Neural progenitor cell (in vitro differentiated cells): Measurements from ENCODE around the gene GALNT7. TPM values are rescaled to one million over a fixed set of nuclear protein-coding genes. Genes with fewer than 3 reads are reported as not detected.

Experiments
- DNase-seq: peaks from one replicate; pipeline ENCODE4 v3.0.0-alpha.2; 2016; ENCODE audit warnings: low spot score
- H2AFZ ChIP-seq: fragments of 200-600 bp; sonication (generic); replicated peaks from 2 replicates; pipeline ENCODE4 v1.6.1; 2016; ENCODE audit warnings: antibody characterized with exemption
- H3F3A ChIP-seq: fragments of 200-600 bp; sonication (generic); 2 replicates; pipeline ENCODE4 v1.6.1; 2016; ENCODE audit warnings: antibody characterized with exemption, low read depth
- H3K27ac ChIP-seq: fragments of 200-600 bp; sonication (generic); 2 replicates; pipeline ENCODE4 v1.5.1; 2016; ENCODE audit warnings: mild to moderate bottlenecking
- H3K27me3 ChIP-seq: fragments of 200-600 bp; sonication (generic); 2 replicates; pipeline ENCODE4 v1.6.1; 2016; ENCODE audit warnings: mild to moderate bottlenecking, moderate library complexity
- H3K36me3 ChIP-seq: fragments of 200-600 bp; sonication (generic); 2 replicates; pipeline ENCODE4 v1.5.1; 2016
- H3K4me1 ChIP-seq: fragments of 200-600 bp; sonication (generic); 2 replicates; pipeline ENCODE4 v1.6.1; 2016; ENCODE audit warnings: mixed run types
- H3K4me2 ChIP-seq: fragments of 200-600 bp; sonication (generic); 2 replicates; pipeline ENCODE4 v1.6.1; 2016
- H3K4me3 ChIP-seq: fragments of 200-600 bp; sonication (generic); 2 replicates; pipeline ENCODE4 v1.5.1; 2016
- H3K79me2 ChIP-seq: fragments of 200-600 bp; sonication (generic); 2 replicates; pipeline ENCODE4 v1.6.1; 2016; ENCODE audit warnings: low read depth
- H3K9ac ChIP-seq: fragments of 200-600 bp; sonication (generic); 2 replicates; pipeline ENCODE4 v1.6.1; 2016
- H3K9me3 ChIP-seq: fragments of 200-600 bp; sonication (generic); 2 replicates; pipeline ENCODE4 v1.5.1; 2016; ENCODE audit warnings: low read depth
- H4K20me1 ChIP-seq: fragments of 200-600 bp; sonication (generic); 2 replicates; pipeline ENCODE4 v1.6.1; 2016; ENCODE audit warnings: low read depth
- H3K27ac Mint-ChIP-seq: 3 replicates; pipeline ENCODE4 v1.8.0; 2021; ENCODE audit warnings: mixed read lengths
- H3K27me3 Mint-ChIP-seq: 2 replicates; pipeline ENCODE4 v1.8.0; 2022; ENCODE audit warnings: low read depth, mild to moderate bottlenecking, inconsistent platforms, moderate library complexity, mixed read lengths; ENCODE audit not compliant: insufficient read depth
- H3K36me3 Mint-ChIP-seq: 3 replicates; pipeline ENCODE4 v1.8.0; 2021; ENCODE audit warnings: mixed read lengths
- H3K4me1 Mint-ChIP-seq: 3 replicates; pipeline ENCODE4 v1.8.0; 2021; ENCODE audit warnings: mixed read lengths
- H3K4me3 Mint-ChIP-seq: 3 replicates; pipeline ENCODE4 v1.8.0; 2021; ENCODE audit warnings: mild to moderate bottlenecking, moderate library complexity, mixed read lengths
- H3K9me3 Mint-ChIP-seq: 3 replicates; pipeline ENCODE4 v1.8.0; 2020; ENCODE audit warnings: mixed read lengths
- CTCF ChIP-seq: fragments of 200-600 bp; sonication (generic); IDR thresholded peaks from 2 replicates; pipeline ENCODE4 v1.5.1; 2017; ENCODE audit warnings: antibody characterized with exemption, mild to moderate bottlenecking
- EZH2 ChIP-seq: fragments of 200-600 bp; sonication (generic); IDR thresholded peaks from 2 replicates; pipeline ENCODE4 v1.6.1; 2017; ENCODE audit warnings: antibody characterized with exemption, mild to moderate bottlenecking, moderate library complexity
- EZH2phosphoT487 ChIP-seq: fragments of 200-600 bp; sonication (generic); IDR thresholded peaks from 2 replicates; pipeline ENCODE4 v1.6.1; 2017; ENCODE audit warnings: antibody characterized with exemption
- total RNA-seq: library from RNA; depleted of rRNA; stranded (reverse); fragments of >200 nt; gene quantifications from 2 replicates; pipeline ENCODE4 v1.2.3, GENCODE V29; 2015; ENCODE audit warnings: low replicate concordance

Gene GALNT7
- total RNA-seq, 1 donor from 2014 or later = 62.3 TPM

GRCh38 chr4:173208420-173208819 is 39.8 kb downstream of the GALNT7 start:
- TF ChIP-seq EZH2phosphoT487 (no peak), CTCF (no peak), EZH2 (no peak)
- peaks cover 3% of the 10 kb centered on the region for H3K27me3 Mint-ChIP-seq
- H3K9ac ChIP-seq = no peak overlapping the region
- no peaks in the 10 kb centered on the region for H3F3A ChIP-seq
- no peak overlapping the region for H3K4me3 Mint-ChIP-seq
- H3K27me3 ChIP-seq = no peaks in the 10 kb centered on the region
- H3K4me2 ChIP-seq = no peak overlapping the region
- peaks cover 4% of the 10 kb centered on the region for H3K4me1 Mint-ChIP-seq
- peaks cover under 1% of the 10 kb centered on the region for H4K20me1 ChIP-seq
- H2AFZ ChIP-seq = no peak overlapping the region
- peaks cover 17% of the 10 kb centered on the region for H3K4me1 ChIP-seq
- peaks cover 34% of the 10 kb centered on the region for H3K36me3 Mint-ChIP-seq
- peaks cover 24% of the 10 kb centered on the region for H3K9me3 Mint-ChIP-seq
- no peak for DNase-seq
- H3K27ac Mint-ChIP-seq = no peak overlapping the region
- no peak overlapping the region for H3K27ac ChIP-seq
- peaks cover 97% of the 10 kb centered on the region for H3K79me2 ChIP-seq
- H3K9me3 ChIP-seq = peaks cover 12% of the 10 kb centered on the region
- no peak overlapping the region for H3K4me3 ChIP-seq
- peaks cover 11% of the 10 kb centered on the region for H3K36me3 ChIP-seq

- Histone ChIP-seq H3K36me3 (no peaks in the 10 kb centered on the region), H3K9me3 (no peaks in the 10 kb centered on the region), H3F3A (no peaks in the 10 kb centered on the region), H4K20me1 (peaks cover 8% of the 10 kb centered on the region), H3K4me1 (peaks cover 26% of the 10 kb centered on the region), H3K4me3 (no peak overlapping the region), H3K9ac (no peak overlapping the region), H2AFZ (no peak overlapping the region), H3K27ac (no peak overlapping the region), H3K4me2 (no peak overlapping the region), H3K79me2 (peaks cover 99% of the 10 kb centered on the region), H3K27me3 (no peaks in the 10 kb centered on the region)
- peaks cover 5% of the 10 kb centered on the region for H3K9me3 Mint-ChIP-seq
- no peak overlapping the region for H3K4me3 Mint-ChIP-seq
- no peak for TF ChIP-seq EZH2
- no peak for TF ChIP-seq EZH2phosphoT487
- H3K27me3 Mint-ChIP-seq = no peaks in the 10 kb centered on the region
- no peak for DNase-seq
- H3K4me1 Mint-ChIP-seq = peaks cover 4% of the 10 kb centered on the region
- H3K36me3 Mint-ChIP-seq = peaks cover 15% of the 10 kb centered on the region
- H3K27ac Mint-ChIP-seq = no peak overlapping the region
Measured at GRCh38 chr4:173211222-173211621, 42.6 kb downstream of the GALNT7 start.

- no peaks in the 10 kb centered on the region for H3K9me3 ChIP-seq
- peaks cover 11% of the 10 kb centered on the region for H3K36me3 Mint-ChIP-seq
- no peak overlapping the region for H3K4me3 Mint-ChIP-seq
- no peak overlapping the region for H3K4me3 ChIP-seq
- H3K27me3 ChIP-seq = no peaks in the 10 kb centered on the region
- H3K9ac ChIP-seq = no peak overlapping the region
- TF ChIP-seq CTCF (no peak), EZH2phosphoT487 (no peak), EZH2 (no peak)
- H3K4me1 Mint-ChIP-seq = peaks cover 4% of the 10 kb centered on the region
- peaks cover 26% of the 10 kb centered on the region for H3K4me1 ChIP-seq
- H3K36me3 ChIP-seq = no peaks in the 10 kb centered on the region
- H3K27me3 Mint-ChIP-seq = no peaks in the 10 kb centered on the region
- H3K4me2 ChIP-seq = no peak overlapping the region
- no peak overlapping the region for H2AFZ ChIP-seq
- H3K27ac ChIP-seq = no peak overlapping the region
- H4K20me1 ChIP-seq = peaks cover 8% of the 10 kb centered on the region
- no peaks in the 10 kb centered on the region for H3F3A ChIP-seq
- no peak for DNase-seq
- H3K79me2 ChIP-seq = peaks cover 98% of the 10 kb centered on the region
- no peak overlapping the region for H3K27ac Mint-ChIP-seq
- peaks cover 3% of the 10 kb centered on the region for H3K9me3 Mint-ChIP-seq
Measured at GRCh38 chr4:173211838-173212237, 43.2 kb downstream of the GALNT7 start.

GRCh38 chr4:173212379-173212778 is 43.8 kb downstream of the GALNT7 start:
- H3K4me1 Mint-ChIP-seq = peaks cover 4% of the 10 kb centered on the region
- Histone ChIP-seq H4K20me1 (peaks cover 8% of the 10 kb centered on the region), H3K4me1 (peaks cover 26% of the 10 kb centered on the region), H3K4me2 (no peak overlapping the region), H3K27me3 (no peaks in the 10 kb centered on the region), H3K9ac (no peak overlapping the region), H3F3A (no peaks in the 10 kb centered on the region), H3K36me3 (no peaks in the 10 kb centered on the region), H3K79me2 (peaks cover 99% of the 10 kb centered on the region), H3K4me3 (no peak overlapping the region), H2AFZ (no peak overlapping the region), H3K9me3 (no peaks in the 10 kb centered on the region), H3K27ac (no peak overlapping the region)
- peaks cover 3% of the 10 kb centered on the region for H3K9me3 Mint-ChIP-seq
- H3K36me3 Mint-ChIP-seq = peaks cover 11% of the 10 kb centered on the region
- no peaks in the 10 kb centered on the region for H3K27me3 Mint-ChIP-seq
- TF ChIP-seq EZH2 (no peak), EZH2phosphoT487 (no peak), CTCF (no peak)
- no peak overlapping the region for H3K27ac Mint-ChIP-seq
- no peak overlapping the region for H3K4me3 Mint-ChIP-seq
- DNase-seq = no peak
